GM19438 (cell line): Measurements from ENCODE around the gene SCGB1C2.

ENCODE experiments used
- ATAC-seq: cut with Tn5 transposase; IDR thresholded peaks from one replicate; pipeline ENCODE4 v1.9.1; 2021; ENCODE audit warnings: low read depth; ENCODE audit not compliant: unreplicated experiment

The SCGB1C2 gene

DNA sequence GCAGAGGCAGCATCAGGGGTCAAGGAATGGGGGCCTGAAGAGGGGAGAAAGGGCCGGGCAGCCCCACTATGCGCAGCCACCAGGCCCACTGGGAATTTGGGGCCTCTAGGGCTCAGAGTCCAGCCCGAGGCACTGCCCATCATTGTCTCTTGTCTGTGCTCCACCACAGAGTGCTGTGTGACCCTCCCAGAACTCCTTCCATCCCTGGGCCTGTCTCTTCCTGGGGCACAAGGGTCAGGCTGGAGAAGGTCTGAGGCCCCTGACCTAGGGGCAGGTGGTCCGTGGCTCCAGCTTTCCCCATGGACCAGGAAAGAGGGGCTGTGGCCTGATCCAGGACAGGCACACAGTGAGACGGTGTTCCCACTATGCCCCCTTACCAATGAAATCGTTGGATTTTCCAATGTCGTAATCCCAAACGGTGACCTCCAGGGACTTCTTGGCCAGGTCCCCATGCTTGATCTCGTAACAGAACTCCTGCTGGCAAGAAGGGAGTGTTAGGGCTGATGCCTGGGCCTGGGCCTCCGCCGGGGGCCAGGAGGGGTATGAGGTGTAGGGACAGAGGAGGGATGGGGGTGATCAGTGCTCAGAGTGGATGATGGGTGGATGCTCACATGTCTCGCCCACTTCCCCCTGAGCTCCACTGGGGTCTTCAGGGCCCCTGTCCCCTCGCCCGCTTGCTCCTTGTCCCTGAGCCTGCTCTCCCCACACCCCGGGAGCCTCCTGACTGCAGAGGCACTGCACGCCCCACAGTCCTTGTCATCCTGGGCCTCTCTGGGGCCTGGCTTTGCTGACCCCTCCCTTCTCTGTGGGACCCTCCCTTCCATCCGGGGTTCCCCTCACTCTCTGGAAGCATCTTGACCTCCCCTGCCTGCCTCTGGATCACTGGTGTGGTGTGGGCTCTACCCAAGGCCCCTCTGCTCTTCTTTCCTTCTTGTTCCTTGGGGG is 10.7 kb downstream of the SCGB1C2 start:
- no peak for ATAC-seq

DNA sequence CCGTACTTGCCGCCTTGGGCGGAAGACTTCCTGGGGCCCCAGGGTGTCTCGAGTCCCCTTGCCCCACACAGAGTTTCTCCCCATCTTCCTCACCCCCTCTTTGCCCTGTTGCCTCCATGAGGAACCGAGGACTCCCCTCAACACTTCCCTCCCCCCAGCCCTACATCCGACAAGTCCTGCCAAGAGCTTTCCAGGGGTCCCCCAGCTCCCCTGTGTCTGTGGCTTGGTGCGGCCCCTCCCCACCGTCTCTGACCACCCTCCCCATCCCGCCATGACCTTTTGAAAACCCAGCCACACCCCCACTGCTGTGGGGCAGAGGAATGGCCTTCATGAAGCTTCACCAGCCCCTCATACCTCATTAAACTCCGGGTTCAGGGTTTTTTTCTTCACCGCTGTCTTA is 11.4 kb downstream of the SCGB1C2 start:
- ATAC-seq = no peak

DNA sequence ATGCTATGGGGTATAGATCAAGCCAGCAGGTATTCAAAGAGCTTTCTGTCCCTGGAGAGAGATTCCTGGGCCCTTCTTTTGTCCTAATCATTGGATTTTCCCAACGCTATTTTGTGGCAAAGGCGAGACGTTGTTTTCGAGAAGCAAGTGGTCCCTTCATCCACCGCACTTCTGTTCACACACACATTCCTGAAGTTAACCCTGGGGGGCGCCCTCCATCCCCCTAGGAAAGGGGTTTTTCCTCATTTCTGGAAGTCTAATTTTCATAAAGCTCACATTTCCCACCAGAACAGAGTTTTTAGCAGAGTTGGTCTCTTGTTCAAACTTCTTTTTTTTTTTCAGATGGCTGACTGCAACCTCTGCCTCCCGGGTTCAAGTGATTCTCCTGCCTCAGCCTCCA is 11.9 kb downstream of the SCGB1C2 start:
- ATAC-seq = no peak

DNA sequence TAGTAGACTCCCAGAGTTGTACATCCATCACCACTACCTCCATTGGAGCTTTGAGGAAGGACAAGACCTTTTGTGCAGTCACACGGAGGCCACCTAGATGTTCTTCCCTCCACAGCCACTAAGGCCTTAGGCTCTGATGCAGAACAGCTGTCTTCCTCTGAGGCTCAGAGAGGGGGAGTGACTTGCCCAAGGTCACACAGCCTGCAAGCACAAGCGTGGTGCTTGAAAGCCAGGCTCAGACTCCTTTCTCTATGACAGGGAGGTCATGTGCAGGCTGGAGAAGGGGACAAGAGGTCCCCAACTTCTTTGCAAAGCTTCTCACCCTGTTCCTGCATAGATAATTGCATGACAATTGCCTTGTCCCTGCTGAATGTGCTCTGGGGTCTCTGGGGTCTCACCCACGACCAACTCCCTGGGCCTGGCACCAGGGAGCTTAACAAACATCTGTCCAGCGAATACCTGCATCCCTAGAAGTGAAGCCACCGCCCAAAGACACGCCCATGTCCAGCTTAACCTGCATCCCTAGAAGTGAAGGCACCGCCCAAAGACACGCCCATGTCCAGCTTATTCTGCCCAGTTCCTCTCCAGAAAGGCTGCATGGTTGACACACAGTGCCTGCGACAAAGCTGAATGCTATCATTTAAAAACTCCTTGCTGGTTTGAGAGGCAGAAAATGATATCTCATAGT is 12.7 kb downstream of the SCGB1C2 start:
- ATAC-seq = no peak

DNA sequence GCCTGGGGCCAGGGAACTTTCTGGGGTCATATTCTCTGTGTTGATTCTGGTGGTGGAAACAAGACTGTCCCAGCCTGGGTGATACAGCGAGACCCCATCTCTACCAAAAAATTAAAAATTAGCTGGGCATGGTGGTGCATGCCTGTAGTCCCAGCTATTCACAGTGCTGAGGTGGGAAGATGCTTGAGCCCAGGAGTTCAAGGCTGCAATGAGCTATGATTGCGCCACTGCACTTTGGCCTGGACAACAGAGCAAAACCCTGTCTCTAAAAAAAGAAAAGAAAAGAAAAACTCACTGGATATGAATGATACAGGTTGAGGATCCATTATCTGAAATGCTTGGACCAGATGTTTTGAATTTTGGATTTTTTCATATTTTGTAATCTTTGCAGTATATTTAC is 13.6 kb downstream of the SCGB1C2 start:
- no peak for ATAC-seq

DNA sequence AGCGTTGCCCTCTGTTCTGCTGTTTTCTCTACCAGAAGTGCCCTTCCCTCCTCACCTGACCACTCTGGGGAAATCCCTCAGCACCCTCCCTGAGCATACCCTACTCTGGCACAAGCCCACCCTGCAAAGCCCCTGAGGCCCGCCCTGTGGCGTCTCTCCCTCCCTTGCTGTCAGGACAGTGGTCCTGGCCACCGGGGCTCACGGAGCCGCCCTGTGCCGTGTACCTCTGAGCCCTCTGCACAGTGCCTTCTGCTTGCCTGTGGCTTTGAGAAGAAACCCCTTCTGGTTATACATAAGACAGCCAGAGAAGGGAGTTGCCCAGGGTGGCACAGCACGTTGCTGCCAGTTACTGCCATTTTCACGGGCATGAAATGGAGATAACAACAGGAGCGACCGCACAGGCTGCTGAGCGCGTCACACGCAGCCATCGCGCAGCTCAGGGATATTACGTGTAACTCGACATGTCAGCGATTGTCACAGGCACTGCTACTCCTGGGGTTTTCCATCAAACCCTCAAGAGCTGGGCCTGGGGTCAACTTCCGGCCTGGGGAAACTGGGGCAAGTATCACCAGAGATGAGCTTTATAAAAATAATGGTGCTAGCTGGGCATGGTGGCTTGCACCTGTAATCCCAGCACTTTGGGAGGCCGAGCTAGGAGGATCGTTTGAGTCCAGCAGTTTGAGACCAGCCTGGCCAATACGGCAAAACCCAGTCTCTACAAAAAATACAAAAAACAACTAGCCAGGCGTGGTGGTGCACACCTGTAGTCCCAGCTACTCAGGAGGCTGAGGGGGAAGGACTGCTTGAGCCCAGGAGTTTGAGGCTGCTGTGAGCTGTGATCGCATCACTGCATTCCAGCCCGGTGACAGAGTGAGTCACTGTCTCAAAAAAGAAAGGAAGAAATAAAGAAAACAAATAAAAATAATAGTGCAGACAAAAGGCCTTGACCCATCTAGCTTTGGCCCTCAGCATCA is 14.8 kb downstream of the SCGB1C2 start:
- ATAC-seq = no peak

DNA sequence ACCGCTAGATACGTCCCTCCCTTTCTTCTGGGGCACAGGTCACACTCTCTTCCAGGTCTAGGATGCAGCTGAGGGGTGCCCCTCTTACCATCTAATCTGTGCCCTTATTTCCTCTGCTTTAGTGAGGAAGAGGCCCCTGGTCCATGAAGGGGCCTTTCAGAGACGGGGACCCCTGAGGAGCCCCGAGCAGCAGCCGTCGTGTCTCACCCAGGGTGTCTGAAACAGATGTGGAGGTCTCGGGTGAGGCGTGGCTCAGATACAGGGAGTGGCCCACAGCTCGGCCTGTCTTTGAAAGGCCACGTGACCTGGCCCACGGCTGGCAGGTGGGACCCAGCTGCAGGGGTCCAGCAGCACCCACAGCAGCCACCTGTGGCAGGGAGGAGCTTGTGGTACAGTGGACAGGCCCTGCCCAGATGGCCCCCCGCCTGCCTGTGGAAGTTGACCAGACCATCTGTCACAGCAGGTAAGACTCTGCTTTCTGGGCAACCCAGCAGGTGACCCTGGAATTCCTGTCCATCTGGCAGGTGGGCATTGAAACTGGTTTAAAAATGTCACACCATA is 15.6 kb downstream of the SCGB1C2 start:
- no peak for ATAC-seq

DNA sequence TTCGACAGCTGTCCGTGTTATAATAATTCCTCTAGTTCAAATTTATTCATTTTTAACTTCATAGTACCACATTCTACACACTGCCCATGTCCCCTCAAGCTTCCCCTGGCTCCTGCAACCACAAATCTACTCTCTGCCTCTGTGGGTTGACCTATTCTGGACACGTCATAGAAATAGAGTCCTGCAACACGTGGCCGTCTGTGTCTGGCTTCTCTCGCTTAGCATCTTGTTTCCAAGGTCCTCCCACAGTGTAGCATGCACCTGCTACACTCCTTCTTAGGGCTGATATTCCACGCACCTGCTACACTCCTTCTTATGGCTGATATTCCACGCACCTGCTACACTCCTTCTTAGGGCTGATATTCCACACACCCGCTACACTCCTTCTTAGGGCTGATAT is 16.5 kb downstream of the SCGB1C2 start:
- ATAC-seq = no peak

DNA sequence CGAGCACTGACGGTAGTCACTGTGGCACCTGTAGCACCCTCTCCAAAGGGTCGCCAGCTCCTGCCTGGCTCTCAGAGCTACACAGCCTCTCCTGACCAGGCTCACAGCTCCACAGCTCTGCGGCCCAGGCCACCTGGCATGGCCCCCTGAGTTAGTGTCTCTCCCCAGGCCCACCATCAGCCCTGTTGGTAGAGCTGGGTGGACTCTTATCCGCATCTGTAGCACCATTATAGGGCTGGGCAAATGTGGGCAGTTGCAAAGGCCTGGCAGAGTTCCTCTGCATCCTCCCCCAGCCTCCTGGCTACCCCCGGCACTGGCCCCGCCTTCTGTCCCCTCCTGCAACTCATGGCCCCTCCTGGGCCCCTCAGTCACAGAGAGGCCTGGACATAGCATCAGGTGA is 18.2 kb downstream of the SCGB1C2 start:
- ATAC-seq = no peak

DNA sequence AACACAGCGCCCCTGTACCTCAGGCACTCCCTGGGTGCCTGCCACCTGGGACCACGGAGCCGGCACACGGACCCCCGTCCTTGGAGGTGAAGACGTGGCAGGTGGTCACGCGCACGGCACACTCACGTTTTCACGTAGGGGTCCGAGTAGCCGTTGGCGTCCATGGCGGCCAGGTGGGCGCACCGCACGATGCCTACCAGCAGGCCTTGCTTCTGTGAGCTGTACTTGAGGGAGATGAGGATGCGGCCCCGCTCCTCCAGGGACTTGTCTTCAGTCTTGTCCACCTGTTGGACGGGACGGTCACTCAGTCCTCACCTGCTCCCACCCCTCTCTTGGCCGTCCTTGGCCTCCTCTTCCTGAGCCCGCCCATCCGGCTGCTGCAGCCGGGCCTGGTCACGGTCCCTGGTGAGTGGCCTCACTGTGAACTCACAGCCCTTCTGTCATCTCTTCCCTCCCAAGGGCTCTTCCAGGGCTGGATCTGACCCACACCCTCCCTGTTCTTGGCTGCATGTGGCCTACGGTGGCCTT is 18.8 kb downstream of the SCGB1C2 start:
- ATAC-seq = no peak

DNA sequence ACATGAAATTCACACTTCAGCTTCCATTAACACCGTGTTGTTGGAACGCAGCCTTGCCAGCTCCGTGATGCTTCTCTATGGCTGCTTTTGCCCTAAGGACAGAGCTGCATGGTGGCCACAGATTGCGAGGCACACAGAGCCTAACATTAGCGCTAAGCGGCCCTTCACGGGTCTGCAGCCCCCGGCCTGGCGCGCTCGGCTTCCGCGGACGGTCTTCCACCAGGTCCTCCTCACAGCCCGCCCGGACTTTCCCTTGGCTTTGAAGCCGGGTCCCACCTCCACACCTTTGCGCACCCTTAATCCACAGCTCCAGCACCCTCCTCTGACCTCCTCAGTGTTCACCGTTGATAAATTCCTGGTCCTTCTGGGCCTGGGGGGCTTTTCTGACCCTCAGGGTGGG is 19.6 kb downstream of the SCGB1C2 start:
- ATAC-seq = no peak

DNA sequence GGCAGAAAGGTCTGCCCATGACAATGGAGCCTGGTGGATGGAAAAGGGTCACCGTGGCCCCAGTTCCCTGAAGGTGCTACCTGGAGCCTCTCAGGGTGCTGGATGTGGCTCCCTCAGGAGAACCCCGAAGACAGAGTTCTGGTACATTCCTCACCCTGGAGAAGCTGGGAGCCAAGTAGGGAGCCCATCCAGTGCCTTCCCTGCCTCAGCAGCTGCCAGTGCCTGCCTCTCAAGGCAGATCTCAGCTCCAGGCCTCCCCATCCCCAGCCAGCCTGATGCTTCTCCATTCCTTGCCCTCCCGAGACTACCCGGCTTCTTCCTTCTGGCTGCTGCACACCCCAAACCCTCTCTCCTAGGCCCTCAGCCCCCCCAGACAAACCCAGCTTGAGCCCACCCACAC is 20.5 kb downstream of the SCGB1C2 start:
- ATAC-seq = no peak

DNA sequence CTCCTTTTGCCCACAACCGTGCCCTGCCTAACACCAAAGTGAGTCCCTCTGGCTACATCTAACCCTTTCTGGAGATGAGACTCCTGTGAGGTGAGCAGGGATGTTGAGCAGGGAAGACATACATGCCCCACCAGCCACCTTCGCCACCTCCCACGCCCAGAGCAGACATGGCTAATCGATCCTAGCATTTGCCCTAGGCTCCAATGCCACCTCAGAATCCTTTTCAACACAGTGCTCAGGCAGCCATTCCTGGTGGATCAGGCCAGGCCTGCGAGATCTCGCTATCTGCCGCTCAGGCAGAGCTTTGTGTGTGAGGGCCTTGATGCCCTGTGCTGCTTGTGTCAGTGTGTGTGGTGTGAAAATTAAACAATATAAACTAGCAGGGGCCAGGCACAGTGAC is 21.0 kb downstream of the SCGB1C2 start:
- ATAC-seq = no peak

DNA sequence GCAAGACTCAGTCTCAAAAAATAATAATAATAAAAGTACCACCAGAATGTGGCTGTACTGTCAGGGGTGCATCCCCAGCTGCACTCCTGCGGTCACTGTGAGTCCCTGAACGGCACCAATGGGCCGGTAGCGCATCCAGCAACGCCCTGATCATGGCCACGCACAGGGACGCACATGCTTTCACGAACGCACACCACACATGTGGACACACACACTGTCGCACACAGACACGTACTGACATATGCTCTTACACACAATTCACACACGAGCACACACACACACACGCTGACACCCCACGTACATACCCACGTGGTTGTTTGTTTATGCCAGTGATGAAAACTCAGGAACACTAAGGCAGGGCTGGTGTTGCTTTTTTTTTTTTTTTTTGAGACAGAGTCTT is 22.2 kb downstream of the SCGB1C2 start:
- no peak for ATAC-seq

DNA sequence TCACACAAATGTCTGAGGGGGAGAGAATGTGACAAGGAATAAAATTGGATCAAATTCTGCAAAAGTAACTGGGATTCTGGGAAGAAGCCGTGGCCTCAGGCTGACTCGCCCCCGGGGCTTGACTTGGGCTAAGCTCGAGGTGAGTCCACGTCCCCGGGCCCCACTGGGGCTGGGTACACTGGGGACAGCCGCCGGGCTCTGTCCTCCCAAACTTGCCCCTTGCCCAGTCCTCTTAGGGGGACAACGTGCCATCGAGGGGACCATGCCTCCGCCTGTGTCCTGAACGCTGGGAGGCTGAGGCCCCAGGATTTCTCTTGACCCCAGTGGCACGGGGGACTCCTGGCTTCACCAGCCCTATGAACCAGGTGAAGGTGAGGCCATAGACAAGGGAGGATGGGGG is 23.0 kb downstream of the SCGB1C2 start:
- no peak for ATAC-seq

DNA sequence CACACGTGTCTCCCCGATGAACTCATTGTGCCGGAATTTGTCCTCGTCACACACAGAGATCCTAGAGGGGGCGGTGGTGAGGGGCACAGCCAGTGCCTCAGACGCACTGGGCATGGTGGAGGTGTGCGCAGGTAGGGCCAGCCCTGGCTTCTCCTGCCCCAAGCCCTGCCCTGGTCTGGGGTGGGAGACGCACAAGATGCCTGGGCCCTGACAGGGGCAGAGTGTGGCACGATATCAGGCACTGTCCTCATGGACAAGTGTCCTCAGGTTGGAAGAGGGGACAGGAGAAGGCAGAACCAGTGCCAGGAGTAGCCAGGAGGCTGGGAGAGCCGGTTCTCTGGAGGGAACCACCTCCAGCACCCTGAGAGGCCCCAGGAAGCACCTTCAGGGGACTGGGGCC is 24.1 kb downstream of the SCGB1C2 start:
- no peak for ATAC-seq

DNA sequence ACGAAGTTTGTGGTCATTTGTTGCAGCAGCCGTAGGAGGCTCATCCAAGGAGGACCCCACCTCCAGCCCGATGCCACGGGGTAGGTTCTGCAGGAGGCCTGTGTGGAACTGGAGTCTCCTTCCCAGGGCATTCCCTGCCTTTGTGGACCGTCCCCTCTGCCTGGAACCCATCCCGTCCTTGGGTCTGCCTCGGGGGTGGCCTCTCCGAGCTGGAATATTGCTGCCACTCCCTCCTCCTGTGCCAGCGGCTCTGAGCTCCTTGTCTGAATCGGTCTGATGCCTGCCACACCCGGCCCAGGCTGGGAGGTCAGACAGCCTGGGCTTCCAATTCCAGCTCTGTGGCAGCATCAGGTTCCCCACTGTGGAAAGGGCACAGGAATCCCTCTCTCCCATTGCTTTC is 25.3 kb downstream of the SCGB1C2 start:
- ATAC-seq = no peak

DNA sequence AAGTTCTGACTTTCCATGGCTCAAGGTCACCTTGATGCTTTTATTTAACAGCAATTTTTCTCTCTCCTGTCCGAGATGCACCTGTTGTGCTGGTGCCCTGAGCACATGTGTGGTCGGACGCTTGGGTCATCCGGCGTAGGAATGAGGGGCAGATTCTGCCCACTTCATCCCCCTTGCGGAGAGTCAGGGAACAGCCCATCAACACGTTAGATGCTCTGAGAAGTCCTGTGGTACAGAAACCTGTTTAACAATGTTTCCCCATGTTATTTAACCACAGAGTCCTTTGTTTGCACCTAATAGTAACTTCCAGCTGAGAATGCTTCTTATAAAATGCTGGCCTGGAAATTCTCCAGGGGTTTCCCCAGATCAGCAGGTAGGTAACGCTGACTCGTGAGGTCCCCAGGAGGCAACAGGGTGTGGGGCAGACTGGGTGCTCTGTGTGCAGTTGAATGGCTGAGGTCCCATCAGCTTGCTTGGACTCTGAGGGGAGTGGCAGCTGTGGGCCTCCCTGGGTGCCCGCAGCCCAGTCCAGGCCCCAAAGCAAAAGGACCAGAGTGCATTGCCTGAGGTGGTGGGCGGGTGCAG is 26.2 kb downstream of the SCGB1C2 start:
- no peak for ATAC-seq

DNA sequence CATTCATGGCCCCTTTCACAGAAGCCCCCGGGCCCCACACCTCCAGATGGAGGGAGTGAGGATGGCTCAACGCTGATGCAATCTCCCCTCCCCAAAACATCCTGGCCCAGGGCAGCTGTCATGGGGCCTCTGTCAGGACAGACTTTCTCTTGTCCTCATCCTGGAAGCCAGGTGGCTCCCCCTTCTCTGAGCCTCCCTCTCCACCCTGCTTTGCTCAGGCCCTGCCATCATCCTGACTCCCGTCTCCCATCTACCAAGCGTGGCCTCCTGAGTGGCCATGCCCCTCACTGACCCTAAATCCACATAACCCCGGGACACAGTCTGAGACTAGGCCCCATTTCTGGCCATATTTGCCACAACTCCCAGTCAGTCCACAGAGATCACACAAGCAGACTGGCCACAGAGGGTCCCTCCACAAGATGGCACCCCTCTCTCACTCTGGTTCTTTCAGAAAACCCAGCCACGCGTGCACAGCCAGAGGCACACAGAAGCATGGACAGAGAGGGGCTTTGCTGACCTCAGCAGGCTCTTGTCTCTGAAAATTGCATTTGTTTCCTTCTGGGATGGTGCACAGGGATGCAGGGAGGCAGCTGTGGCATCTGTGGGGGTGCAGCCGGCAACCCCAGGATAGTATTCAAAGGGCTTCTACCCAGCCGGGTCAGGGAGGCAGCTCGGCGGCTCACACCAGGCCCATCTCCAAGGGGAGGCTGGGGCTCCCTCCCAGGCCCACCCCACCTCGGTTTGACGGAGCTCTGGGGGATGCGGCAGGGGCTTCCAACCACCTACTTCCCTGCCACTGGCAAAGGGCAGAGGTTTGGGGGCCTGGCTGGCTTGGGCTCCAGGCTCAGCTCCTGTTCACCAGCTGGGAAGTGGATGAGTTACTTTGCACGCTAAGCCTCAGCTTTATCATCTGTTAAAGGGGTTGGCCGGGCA is 27.2 kb downstream of the SCGB1C2 start:
- no peak for ATAC-seq
